Measurements from ENCODE around the gene STK39.
"Not testable (repeated sequence)": the region's sequence is repeated elsewhere in the genome, so short reads cannot be mapped to it uniquely, and the experiment has no call there.

Gene STK39

GRCh38 chr2:168134485-168134884, 112.9 kb downstream of the STK39 start:
- no peak for DNase-seq

GRCh38 chr2:168132389-168132788, 115.0 kb downstream of the STK39 start:
- DNase-seq = no peak

- DNase-seq = no peak
These were observed 117.0 kb downstream of the STK39 start for GRCh38 chr2:168130346-168130745.

GRCh38 chr2:168127371-168127770, 120.0 kb downstream of the STK39 start:
- no peak for DNase-seq

DNA sequence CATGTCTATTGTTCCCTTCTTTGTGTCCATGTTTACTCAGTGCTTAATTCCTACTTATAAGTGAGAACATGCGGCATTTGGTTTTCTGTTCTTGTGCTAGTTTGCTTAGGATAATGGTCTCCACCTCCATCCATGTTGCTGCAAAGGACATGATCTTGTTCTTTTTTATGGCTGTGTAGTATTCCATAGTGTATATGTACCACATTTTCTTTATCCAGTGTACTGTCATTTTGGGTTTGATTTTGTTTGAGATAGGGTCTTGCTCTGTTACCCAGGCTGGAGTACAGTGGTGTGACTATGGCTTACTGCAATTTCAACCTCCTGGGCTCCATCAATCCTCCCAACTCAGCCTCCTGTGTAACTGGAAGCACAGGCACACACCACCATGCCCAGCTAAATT, 125.2 kb downstream of the STK39 start:
- DNase-seq = not testable (repeated sequence)

DNA sequence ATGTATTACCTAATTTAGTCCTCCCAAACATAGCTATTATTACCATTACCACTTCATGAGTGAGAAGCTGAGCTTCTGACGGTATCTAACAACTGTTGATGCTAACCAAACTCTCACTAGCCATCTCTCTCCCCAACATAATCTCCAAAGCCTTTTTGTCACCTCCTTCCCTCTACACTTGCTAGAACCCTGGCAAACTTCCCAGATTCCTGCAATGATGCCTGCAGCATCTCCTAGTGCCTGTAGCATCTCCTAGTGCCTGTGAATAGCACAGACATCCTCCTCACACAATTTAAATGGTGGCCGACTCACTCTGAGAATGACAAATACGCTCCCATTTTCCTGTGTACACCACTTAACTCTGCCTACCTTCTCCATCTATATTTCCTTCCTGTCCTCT, 126.7 kb downstream of the STK39 start:
- DNase-seq = no peak

- DNase-seq = no peak
These were observed 127.1 kb downstream of the STK39 start for GRCh38 chr2:168120310-168120709.

DNA sequence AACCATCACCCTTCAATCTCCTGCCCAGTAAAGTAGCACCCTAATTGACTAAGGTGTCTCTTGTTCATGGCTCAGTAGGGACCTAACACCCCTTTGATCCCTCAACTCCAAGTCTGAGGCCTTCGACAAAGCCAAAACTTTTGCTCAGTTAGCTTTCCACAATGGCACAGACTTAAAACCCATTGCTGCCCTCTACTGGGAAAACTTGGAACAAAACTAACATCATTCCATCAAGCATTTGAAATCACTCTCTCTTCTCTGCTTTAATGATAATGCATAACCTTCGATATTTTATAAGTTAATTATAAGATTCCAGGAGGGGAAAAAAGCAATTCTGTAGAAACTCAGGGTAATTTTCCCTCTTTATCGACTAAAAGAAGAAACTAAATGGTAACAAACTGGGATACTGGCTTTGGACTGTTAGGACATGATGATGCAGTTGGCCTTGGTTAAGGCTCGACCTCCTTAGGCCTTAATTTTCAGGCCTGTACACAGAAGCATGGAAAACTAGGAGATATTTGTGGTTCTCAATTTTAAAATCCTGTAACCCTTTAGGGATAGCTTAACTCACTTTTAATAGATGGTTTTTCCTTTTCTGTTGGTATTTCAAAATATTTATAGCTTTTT, 127.8 kb downstream of the STK39 start:
- peak; percentile 46 for DNase-seq

GRCh38 chr2:168118733-168119514, 128.5 kb downstream of the STK39 start:
- DNase-seq = peak; percentile 61

GRCh38 chr2:168116448-168116847, 130.9 kb downstream of the STK39 start:
- no peak for DNase-seq

GRCh38 chr2:168114619-168115018, 132.8 kb downstream of the STK39 start:
- DNase-seq = no peak

DNA sequence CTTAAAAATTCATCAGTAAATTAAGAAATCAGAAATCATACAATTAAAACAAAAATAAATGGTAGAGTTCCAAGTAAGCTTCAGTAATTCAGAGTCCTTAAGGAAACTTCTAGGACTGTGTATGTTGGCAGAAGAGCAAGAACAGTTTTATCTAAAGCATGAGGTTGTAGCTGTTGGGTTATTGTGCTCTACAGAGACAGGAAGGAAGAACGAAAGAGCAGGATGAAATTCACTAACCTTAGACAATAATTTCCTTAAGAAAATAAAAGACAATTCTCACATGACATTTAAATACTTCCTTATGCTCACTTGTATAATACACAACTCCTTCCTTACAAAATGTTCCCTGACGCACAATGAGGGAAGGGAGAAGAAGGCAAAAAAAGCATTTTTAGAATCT, 133.4 kb downstream of the STK39 start:
- DNase-seq = no peak

GRCh38 chr2:168107322-168107721, 140.1 kb downstream of the STK39 start:
- no peak for DNase-seq

- no peak for DNase-seq
These were observed 142.2 kb downstream of the STK39 start for GRCh38 chr2:168105127-168105683.

DNA sequence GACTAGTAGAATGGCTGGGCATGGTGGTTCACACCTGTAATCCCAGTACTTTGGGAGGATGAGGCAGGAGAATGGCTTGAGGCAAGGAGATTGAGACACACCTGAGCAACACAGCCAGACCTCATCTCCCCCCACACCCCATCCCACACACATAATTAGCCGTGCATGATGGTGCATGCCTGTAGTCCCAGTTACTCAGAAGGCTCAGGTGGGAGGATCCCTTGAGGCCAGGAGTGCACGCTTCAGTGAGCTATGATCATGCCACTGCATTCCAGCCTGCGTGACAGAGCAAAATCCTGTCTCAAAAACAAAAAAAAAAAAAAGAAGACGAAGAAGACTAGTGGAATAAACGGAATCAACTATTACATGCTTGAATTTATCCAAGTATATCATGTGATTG, 150.0 kb downstream of the STK39 start:
- DNase-seq = no peak

- DNase-seq = no peak
These were observed 151.2 kb downstream of the STK39 start for GRCh38 chr2:168096158-168096557.

DNA sequence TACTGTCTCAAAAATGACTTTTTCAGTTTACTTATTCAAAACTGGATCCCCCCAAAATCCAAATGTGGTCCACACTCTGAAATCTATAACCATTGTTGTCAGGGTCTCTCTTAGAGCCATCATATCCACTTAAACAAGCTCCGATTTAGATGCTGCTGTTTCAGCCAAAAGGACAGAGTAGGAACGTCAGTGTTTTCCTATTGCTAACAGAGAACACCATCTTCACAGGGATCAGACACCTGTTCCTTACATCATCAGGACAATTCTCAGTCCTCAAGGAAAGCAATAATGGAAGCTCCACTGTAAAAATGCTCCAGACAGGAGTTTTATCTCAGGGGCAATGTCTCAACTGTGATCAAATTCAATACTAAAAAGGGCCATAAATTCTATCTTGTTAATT, 155.4 kb downstream of the STK39 start:
- DNase-seq = no peak

GRCh38 chr2:168090366-168091135, 156.8 kb downstream of the STK39 start:
- no peak for DNase-seq

DNA sequence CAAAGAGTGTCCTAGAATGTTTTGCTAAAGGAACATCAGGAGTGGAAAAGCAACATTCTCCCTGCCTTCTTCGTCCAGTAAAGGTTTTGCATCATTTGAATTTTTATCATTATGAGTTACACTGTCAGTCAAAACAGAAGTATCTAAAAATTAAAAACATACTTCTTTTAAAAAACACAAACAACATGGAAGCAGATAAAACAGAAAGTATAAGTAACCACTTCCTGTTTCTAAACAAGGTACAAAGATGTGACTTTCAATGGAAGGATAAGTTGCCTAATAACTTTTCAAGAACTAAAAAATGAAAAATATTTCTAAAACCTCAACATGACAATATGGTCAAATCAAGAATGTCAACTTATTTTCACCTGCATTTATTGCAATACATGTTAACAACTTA, 158.2 kb downstream of the STK39 start:
- DNase-seq = no peak

- no peak for DNase-seq
These were observed 160.0 kb downstream of the STK39 start for GRCh38 chr2:168087401-168087800.

DNA sequence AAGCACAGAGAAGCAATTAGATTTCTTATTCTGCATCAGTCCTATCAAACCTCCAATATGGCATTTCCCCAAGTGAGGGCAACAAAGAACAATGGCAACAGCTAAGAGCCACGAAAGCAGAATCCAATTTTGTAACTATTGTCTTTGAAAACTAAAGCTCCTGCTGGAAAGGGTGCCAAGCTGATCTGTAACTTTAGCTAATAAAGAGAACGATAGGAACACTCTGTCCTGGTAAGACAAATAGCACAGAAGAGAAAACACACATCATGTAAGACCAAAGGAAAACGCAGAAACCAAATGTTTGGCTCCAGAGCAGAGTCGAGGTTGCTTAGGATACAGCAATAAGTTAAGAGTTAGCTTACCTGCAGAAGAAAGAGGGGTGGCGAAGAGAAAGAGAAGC, 160.5 kb downstream of the STK39 start:
- DNase-seq = no peak

DNA sequence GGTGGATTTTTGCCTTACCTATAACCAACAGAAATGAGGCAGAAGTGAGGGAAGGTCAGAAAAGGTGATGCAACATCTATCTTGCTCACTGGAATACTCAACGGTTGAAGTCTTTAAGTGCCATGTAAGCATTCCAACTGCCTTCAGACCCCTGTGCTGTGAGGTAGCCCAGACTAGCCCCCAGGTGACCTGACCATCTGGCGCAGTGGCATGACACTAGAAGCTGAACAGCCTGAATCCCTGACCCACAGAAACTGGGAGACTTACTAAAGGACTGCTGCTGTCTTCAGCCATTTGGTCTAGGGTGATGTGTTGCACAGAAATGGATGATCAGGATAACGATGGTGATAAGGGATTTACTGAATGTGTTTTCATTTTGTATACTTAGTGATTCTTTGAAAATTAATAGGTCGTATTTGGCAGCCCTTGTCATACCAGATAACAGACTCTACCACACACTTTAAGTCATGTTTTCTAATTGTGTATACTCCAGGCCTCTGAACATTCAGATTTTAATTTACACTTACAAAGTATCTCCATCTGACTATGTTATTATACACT, 161.5 kb downstream of the STK39 start:
- no peak for DNase-seq

DNA sequence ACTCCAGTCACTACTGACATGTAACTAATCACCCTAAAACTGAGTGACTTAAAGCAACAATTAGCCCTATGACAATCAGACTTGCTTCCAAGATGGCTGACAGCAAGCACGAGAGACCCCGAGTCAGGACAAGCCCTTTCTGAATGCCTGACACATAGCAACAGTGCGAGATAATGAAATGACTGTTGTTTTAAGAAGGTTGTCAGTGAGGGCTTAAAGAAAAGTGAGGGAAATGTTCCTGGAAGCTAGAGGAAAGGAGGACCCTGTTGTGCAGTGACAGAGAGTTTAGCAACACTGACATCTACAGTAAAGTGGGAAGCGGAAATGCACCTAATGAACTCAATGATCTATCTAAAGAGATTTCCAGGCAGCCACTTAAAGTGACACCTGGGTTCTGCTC, 163.1 kb downstream of the STK39 start:
- DNase-seq = no peak

Measured in CD4-positive, alpha-beta T cell treated with Interleukin-4 for 4 hours (primary cell).